Testis (tissue), 3 donors: ENCODE data around the gene ERBB4. TPM values are rescaled to one million over a fixed set of nuclear protein-coding genes. Genes with fewer than 3 reads are reported as not detected.

Experiments used
- DNase-seq: peaks from one replicate; pipeline ENCODE4 v3.0.0-alpha.2; 2019
- H3K27ac ChIP-seq, 2 donors: fragments of 200-600 bp; sonication (generic); one replicate each; pipeline ENCODE4 v1.5.1; 2019
- H3K27me3 ChIP-seq: fragments of 200-600 bp; sonication (generic); one replicate; pipeline ENCODE4 v1.5.1; 2019
- H3K36me3 ChIP-seq: fragments of 200-600 bp; sonication (generic); one replicate; pipeline ENCODE4 v1.5.1; 2017; ENCODE audit warnings: low read depth; ENCODE audit errors: missing control alignments
- H3K4me1 ChIP-seq: fragments of 200-600 bp; sonication (generic); one replicate; pipeline ENCODE4 v1.5.1; 2019
- H3K4me3 ChIP-seq, 2 donors: fragments of 200-600 bp; sonication (generic); one replicate each; pipeline ENCODE4 v1.5.1; 2017 to 2019
- H3K9me3 ChIP-seq: fragments of 200-600 bp; sonication (generic); one replicate; pipeline ENCODE4 v1.5.1; 2017
- CTCF ChIP-seq, 3 experiments: fragments of 450-650 bp in 2 of 3; fragments of 200-600 bp in 1 of 3; sonication (generic) in 1 of 3; IDR thresholded peaks; one replicate each; pipeline ENCODE4 v1.5.1; 2016 to 2019; ENCODE audit warnings: antibody characterized with exemption in 3 of 3, mild to moderate bottlenecking in 2 of 3, moderate library complexity in 1 of 3
- POLR2A ChIP-seq: fragments of 450-650 bp; IDR thresholded peaks from one replicate; pipeline ENCODE4 v1.6.1; 2017; ENCODE audit warnings: antibody characterized with exemption, mild to moderate bottlenecking, moderate library complexity
- WGBS, 2 donors: methylation state at CpG; one replicate each; pipeline ENCODE4 v1.1.5; 2018; 5-methylcytosine and 5-hydroxymethylcytosine counted together
- intact Hi-C: fragments of 100-400 bp; cut with DNase I; formaldehyde crosslinking; loops from one replicate; pipeline ENCODE4 v1.15.1; 2023; ENCODE audit warnings: low total_unique reads
- polyA plus RNA-seq: library from polyadenylated mRNA; stranded (reverse); fragments of 350-450 nt; fragmentation: Illumina TruSeq; extraction: RNeasy Lipid Tissue Mini Kit (QIAGEN cat#74804); gene quantifications from one replicate; pipeline ENCODE4 v1.2.3, GENCODE V29; 2014; ENCODE audit warnings: low read depth, low replicate concordance; ENCODE audit not compliant: insufficient read depth
- total RNA-seq, 2 donors: library from RNA; depleted of rRNA; stranded (reverse); fragments of >200 nt; gene quantifications; one replicate each; pipeline ENCODE4 v1.2.3, GENCODE V29; 2016

ERBB4 gene
- total and polyA plus RNA-seq, 3 donors from 2014 or later: 6.1 to 62.7 (median 47.7) TPM

GRCh38 chr2:212156088-212156487, 382.5 kb downstream of the ERBB4 start:
- no peaks in the 10 kb centered on the region for H3K9me3 ChIP-seq
- H3K36me3 ChIP-seq: no peaks in the 10 kb centered on the region
- no peaks in the 10 kb centered on the region for H3K27me3 ChIP-seq
- no peaks in the 10 kb centered on the region for H3K4me1 ChIP-seq
- 89 to 95% methylated on average over 3 of the region's 3 CpGs for WGBS, 2 donors
- H3K27ac ChIP-seq: no peak overlapping the region
- no peak for DNase-seq
- TF ChIP-seq POLR2A (no peak), CTCF (IDR thresholded peaks at IDR 0.05) (no peak)
- no peak overlapping the region for H3K4me3 ChIP-seq
- intact Hi-C loops: no loop called here

GRCh38 chr2:212154477-212154878, 384.1 kb downstream of the ERBB4 start:
- Histone ChIP-seq H3K9me3 (no peaks in the 10 kb centered on the region), H3K27ac (no peak overlapping the region), H3K36me3 (no peaks in the 10 kb centered on the region), H3K4me1 (no peaks in the 10 kb centered on the region), H3K27me3 (no peaks in the 10 kb centered on the region), H3K4me3 (no peak overlapping the region)
- no peak for TF ChIP-seq POLR2A
- TF ChIP-seq CTCF (IDR thresholded peaks at IDR 0.05): no peak
- intact Hi-C loops: no loop called here
- 60 to 61% methylated on average over 2 of the region's 2 CpGs for WGBS, 2 donors
- DNase-seq: no peak

- H3K36me3 ChIP-seq: no peaks in the 10 kb centered on the region
- 76 to 77% methylated on average over 2 of the region's 2 CpGs for WGBS, 2 donors
- no peak overlapping the region for H3K4me3 ChIP-seq
- no peaks in the 10 kb centered on the region for H3K27me3 ChIP-seq
- no peaks in the 10 kb centered on the region for H3K4me1 ChIP-seq
- no peak overlapping the region for H3K27ac ChIP-seq
- DNase-seq: no peak
- intact Hi-C loops: no loop called here
- no peaks in the 10 kb centered on the region for H3K9me3 ChIP-seq
- no peak for TF ChIP-seq POLR2A
These were observed 384.7 kb downstream of the ERBB4 start for GRCh38 chr2:212153923-212154322.

- TF ChIP-seq CTCF (IDR thresholded peaks at IDR 0.05): peak in 1 of 3 experiments; percentile 43
- no peak for TF ChIP-seq POLR2A
- WGBS, 2 donors: 59 to 61% methylated on average over 2 of the region's 2 CpGs
- no peaks in the 10 kb centered on the region for H3K27me3 ChIP-seq
- no peak overlapping the region for H3K27ac ChIP-seq
- no peak overlapping the region for H3K4me3 ChIP-seq
- no peaks in the 10 kb centered on the region for H3K36me3 ChIP-seq
- no peaks in the 10 kb centered on the region for H3K4me1 ChIP-seq
- intact Hi-C loops: no loop called here
- no peaks in the 10 kb centered on the region for H3K9me3 ChIP-seq
- DNase-seq: no peak
These were observed 390.6 kb downstream of the ERBB4 start for GRCh38 chr2:212147921-212148513.

GRCh38 chr2:212146416-212146815, 392.2 kb downstream of the ERBB4 start:
- no peaks in the 10 kb centered on the region for H3K9me3 ChIP-seq
- no peak for DNase-seq
- no peak overlapping the region for H3K27ac ChIP-seq
- no peaks in the 10 kb centered on the region for H3K27me3 ChIP-seq
- no peaks in the 10 kb centered on the region for H3K36me3 ChIP-seq
- TF ChIP-seq CTCF (IDR thresholded peaks at IDR 0.05): no peak
- no peak for TF ChIP-seq POLR2A
- intact Hi-C loops: no loop called here
- 92 to 94% methylated on average over 3 of the region's 3 CpGs for WGBS, 2 donors
- no peaks in the 10 kb centered on the region for H3K4me1 ChIP-seq
- no peak overlapping the region for H3K4me3 ChIP-seq
